ENCODE measurements around the gene MEG3.

DNA sequence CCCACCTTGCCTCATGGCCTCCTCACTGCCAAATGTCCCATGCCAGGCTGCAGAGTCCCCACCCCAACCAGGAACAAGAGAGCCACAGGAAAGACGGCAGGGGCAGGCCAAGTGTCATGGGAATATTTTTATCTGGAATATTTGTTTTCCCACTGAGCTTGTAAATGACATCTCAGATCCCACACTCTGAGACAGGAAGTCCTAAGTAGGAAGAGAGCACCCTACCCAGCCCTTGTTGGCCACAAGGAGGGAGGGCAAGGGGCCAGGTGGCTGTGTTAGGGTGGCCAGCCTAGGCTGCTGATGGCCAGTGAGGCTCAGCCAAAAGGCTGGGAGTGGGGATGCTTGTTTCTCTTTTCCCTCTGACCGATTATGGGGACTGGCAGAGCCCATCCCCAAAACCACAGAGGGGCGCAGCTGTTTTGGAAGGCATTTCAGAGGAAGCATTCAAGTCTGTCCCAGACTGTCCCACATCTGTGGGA, 7.7 kb upstream of the MEG3 start:
- TF ChIP-seq EP300 (conservative IDR thresholded peaks at IDR 0.05; ENCODE audit: poor library complexity, severe bottlenecking) (no peak), POLR2AphosphoS5 (IDR thresholded peaks at IDR 0.05) (no peak), EZH2 (IDR thresholded peaks at IDR 0.05; ENCODE audit: borderline replicate concordance, insufficient read depth, low read length, poor library complexity, severe bottlenecking) (no peak)
- TF ChIP-seq, protein P1, sequence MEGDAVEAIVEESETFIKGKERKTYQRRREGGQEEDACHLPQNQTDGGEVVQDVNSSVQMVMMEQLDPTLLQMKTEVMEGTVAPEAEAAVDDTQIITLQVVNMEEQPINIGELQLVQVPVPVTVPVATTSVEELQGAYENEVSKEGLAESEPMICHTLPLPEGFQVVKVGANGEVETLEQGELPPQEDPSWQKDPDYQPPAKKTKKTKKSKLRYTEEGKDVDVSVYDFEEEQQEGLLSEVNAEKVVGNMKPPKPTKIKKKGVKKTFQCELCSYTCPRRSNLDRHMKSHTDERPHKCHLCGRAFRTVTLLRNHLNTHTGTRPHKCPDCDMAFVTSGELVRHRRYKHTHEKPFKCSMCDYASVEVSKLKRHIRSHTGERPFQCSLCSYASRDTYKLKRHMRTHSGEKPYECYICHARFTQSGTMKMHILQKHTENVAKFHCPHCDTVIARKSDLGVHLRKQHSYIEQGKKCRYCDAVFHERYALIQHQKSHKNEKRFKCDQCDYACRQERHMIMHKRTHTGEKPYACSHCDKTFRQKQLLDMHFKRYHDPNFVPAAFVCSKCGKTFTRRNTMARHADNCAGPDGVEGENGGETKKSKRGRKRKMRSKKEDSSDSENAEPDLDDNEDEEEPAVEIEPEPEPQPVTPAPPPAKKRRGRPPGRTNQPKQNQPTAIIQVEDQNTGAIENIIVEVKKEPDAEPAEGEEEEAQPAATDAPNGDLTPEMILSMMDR (IDR thresholded peaks at IDR 0.05; ENCODE audit: poor library complexity, severe bottlenecking): no peak

Measured in neural cell (in vitro differentiated cells).